Measurements from ENCODE around the gene PCSK2.

GRCh38 chr20:17442588-17442987 lies 215.7 kb downstream of the PCSK2 start:
- TF ChIP-seq CTCF (IDR thresholded peaks at IDR 0.05; ENCODE audit: extremely low read depth in 1 of 2, insufficient read depth in 1 of 2, low read depth in 1 of 2, low read length in 2 of 2), result peak in 1 of 2 donors; percentile 6
- TF ChIP-seq POLR2AphosphoS5 (IDR thresholded peaks at IDR 0.05; ENCODE audit: insufficient read depth, low read depth, low read length), result no peak
- TF ChIP-seq POLR2A (IDR thresholded peaks at IDR 0.05; ENCODE audit: low read depth, low read length), result no peak
- TF ChIP-seq MAX (IDR thresholded peaks at IDR 0.05; ENCODE audit: insufficient read depth, insufficient read length), result no peak
- TF ChIP-seq EZH2 (IDR thresholded peaks at IDR 0.05; ENCODE audit: borderline replicate concordance, low read depth, low read length, severe bottlenecking), result no peak
- TF ChIP-seq JUN (IDR thresholded peaks at IDR 0.05; ENCODE audit: borderline replicate concordance, insufficient read depth, insufficient read length, low read depth), result no peak
- TF ChIP-seq MYC (IDR thresholded peaks at IDR 0.05; ENCODE audit: low read depth, low read length), result no peak
- TF ChIP-seq FOS (IDR thresholded peaks at IDR 0.05; ENCODE audit: borderline replicate concordance, insufficient read depth, low read length), result no peak
- TF ChIP-seq GATA2 (IDR thresholded peaks at IDR 0.05; ENCODE audit: insufficient read depth, insufficient read length, low read depth, low read length), result no peak

All from endothelial cell of umbilical vein (primary cell).